K562 (cell line): ENCODE results near the gene COL16A1.

Experiments
- MCM7 ChIP-seq, 2 experiments: fragments of 450-650 bp; IDR thresholded peaks; 2 replicates each; pipeline ENCODE4 v1.6.1; 2016 to 2018
- SREBF2 ChIP-seq: sonication (generic); formaldehyde crosslinking; IDR thresholded peaks from 2 replicates; pipeline ENCODE4 v1.4.0; 2020; ENCODE audit warnings: mild to moderate bottlenecking, missing genetic modification reagents
- TAF15 ChIP-seq: fragments of 200-400 bp; formaldehyde crosslinking; IDR thresholded peaks from 2 replicates; pipeline ENCODE4 v1.6.1; 2017; ENCODE audit warnings: mild to moderate bottlenecking, low read depth, low read length, moderate library complexity
- TF ChIP-seq, protein P1 (sequence below): fragments of 450-650 bp; IDR thresholded peaks from 2 replicates; pipeline ENCODE4 v1.6.1; 2014; ENCODE audit warnings: low read depth, mild to moderate bottlenecking, moderate library complexity, borderline replicate concordance
- TF ChIP-seq, protein P2 (sequence below): fragments of 250-450 bp; sonication (Bioruptor Pico); IDR thresholded peaks from 2 replicates; pipeline ENCODE4 v1.9.0; 2021; ENCODE audit warnings: mild to moderate bottlenecking, inconsistent platforms
- TF ChIP-seq, protein P3 (sequence below): fragments of 250-450 bp; sonication (Bioruptor Pico); IDR thresholded peaks from 2 replicates; pipeline ENCODE4 v1.5.0; 2021; ENCODE audit warnings: mild to moderate bottlenecking, borderline replicate concordance
- TF ChIP-seq, protein P4 (sequence below): fragments of 250-450 bp; sonication (Bioruptor Pico); IDR thresholded peaks from 2 replicates; pipeline ENCODE4 v1.5.0; 2022; ENCODE audit warnings: mild to moderate bottlenecking
- TF ChIP-seq, protein P5 (sequence below): conservative IDR thresholded peaks from 2 replicates; pipeline ENCODE4 v1.6.1; 2011; ENCODE audit warnings: low read depth, mild to moderate bottlenecking, low read length; ENCODE audit not compliant: control insufficient read depth
- TF ChIP-seq, protein P6 (sequence below): sonication (generic); formaldehyde crosslinking; IDR thresholded peaks from 2 replicates; pipeline ENCODE4 v1.8.0; 2023; ENCODE audit warnings: mild to moderate bottlenecking, missing genetic modification reagents

DNA sequence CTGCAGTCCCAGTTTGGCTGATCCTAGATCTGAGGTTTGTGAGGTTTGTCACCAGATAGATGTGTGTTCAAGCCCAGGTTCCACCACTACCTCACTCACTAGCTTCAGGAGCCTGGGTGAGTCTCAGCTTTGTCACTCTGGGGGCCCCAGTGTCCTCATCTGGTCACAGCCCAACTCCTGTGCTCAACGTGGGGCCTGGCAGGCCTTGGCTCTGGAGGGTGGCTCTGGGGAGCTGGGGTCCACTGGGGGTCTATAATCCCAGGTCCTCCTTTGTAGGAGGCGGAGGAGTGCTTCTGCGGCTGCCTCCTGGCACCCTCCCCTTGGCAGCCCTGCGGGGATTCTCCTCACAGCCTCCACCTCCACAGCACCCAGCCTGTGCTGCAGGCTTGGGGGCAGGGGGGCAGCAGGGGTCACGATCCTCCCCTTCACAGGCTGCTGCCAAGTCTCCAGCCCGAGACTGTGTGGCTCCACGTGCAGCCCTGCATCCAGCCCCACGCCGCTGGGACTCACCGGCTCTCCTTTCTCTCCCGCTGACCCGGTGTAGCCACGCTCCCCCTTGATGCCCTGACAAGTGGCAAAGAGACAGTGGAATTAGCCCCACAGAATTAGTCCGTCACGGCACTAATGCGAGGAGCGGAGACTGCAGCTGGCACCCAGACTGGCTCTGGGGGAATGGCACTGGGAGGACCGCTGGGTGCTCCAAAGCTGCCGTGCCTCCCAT lies 36.6 kb downstream of the COL16A1 start:
- TF ChIP-seq, protein P1, sequence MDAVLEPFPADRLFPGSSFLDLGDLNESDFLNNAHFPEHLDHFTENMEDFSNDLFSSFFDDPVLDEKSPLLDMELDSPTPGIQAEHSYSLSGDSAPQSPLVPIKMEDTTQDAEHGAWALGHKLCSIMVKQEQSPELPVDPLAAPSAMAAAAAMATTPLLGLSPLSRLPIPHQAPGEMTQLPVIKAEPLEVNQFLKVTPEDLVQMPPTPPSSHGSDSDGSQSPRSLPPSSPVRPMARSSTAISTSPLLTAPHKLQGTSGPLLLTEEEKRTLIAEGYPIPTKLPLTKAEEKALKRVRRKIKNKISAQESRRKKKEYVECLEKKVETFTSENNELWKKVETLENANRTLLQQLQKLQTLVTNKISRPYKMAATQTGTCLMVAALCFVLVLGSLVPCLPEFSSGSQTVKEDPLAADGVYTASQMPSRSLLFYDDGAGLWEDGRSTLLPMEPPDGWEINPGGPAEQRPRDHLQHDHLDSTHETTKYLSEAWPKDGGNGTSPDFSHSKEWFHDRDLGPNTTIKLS, result no peak
- TF ChIP-seq SREBF2 (CRISPR knock-in tag) (no peak), MCM7 (IDR thresholded peaks at IDR 0.05) (no peak), TAF15 (no peak)
- TF ChIP-seq, protein P2, sequence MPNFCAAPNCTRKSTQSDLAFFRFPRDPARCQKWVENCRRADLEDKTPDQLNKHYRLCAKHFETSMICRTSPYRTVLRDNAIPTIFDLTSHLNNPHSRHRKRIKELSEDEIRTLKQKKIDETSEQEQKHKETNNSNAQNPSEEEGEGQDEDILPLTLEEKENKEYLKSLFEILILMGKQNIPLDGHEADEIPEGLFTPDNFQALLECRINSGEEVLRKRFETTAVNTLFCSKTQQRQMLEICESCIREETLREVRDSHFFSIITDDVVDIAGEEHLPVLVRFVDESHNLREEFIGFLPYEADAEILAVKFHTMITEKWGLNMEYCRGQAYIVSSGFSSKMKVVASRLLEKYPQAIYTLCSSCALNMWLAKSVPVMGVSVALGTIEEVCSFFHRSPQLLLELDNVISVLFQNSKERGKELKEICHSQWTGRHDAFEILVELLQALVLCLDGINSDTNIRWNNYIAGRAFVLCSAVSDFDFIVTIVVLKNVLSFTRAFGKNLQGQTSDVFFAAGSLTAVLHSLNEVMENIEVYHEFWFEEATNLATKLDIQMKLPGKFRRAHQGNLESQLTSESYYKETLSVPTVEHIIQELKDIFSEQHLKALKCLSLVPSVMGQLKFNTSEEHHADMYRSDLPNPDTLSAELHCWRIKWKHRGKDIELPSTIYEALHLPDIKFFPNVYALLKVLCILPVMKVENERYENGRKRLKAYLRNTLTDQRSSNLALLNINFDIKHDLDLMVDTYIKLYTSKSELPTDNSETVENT (CRISPR knock-in tag), result no peak
- TF ChIP-seq, protein P3, sequence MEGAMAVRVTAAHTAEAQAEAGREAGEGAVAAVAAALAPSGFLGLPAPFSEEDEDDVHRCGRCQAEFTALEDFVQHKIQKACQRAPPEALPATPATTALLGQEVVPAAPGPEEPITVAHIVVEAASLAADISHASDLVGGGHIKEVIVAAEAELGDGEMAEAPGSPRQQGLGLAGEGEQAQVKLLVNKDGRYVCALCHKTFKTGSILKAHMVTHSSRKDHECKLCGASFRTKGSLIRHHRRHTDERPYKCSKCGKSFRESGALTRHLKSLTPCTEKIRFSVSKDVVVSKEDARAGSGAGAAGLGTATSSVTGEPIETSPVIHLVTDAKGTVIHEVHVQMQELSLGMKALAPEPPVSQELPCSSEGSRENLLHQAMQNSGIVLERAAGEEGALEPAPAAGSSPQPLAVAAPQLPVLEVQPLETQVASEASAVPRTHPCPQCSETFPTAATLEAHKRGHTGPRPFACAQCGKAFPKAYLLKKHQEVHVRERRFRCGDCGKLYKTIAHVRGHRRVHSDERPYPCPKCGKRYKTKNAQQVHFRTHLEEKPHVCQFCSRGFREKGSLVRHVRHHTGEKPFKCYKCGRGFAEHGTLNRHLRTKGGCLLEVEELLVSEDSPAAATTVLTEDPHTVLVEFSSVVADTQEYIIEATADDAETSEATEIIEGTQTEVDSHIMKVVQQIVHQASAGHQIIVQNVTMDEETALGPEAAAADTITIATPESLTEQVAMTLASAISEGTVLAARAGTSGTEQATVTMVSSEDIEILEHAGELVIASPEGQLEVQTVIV (CRISPR knock-in tag), result no peak
- TF ChIP-seq, protein P4, sequence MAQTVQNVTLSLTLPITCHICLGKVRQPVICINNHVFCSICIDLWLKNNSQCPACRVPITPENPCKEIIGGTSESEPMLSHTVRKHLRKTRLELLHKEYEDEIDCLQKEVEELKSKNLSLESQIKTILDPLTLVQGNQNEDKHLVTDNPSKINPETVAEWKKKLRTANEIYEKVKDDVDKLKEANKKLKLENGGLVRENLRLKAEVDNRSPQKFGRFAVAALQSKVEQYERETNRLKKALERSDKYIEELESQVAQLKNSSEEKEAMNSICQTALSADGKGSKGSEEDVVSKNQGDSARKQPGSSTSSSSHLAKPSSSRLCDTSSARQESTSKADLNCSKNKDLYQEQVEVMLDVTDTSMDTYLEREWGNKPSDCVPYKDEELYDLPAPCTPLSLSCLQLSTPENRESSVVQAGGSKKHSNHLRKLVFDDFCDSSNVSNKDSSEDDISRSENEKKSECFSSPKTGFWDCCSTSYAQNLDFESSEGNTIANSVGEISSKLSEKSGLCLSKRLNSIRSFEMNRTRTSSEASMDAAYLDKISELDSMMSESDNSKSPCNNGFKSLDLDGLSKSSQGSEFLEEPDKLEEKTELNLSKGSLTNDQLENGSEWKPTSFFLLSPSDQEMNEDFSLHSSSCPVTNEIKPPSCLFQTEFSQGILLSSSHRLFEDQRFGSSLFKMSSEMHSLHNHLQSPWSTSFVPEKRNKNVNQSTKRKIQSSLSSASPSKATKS, result no peak
- TF ChIP-seq, protein P5, sequence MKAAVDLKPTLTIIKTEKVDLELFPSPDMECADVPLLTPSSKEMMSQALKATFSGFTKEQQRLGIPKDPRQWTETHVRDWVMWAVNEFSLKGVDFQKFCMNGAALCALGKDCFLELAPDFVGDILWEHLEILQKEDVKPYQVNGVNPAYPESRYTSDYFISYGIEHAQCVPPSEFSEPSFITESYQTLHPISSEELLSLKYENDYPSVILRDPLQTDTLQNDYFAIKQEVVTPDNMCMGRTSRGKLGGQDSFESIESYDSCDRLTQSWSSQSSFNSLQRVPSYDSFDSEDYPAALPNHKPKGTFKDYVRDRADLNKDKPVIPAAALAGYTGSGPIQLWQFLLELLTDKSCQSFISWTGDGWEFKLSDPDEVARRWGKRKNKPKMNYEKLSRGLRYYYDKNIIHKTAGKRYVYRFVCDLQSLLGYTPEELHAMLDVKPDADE, result no peak
- TF ChIP-seq, protein P6, sequence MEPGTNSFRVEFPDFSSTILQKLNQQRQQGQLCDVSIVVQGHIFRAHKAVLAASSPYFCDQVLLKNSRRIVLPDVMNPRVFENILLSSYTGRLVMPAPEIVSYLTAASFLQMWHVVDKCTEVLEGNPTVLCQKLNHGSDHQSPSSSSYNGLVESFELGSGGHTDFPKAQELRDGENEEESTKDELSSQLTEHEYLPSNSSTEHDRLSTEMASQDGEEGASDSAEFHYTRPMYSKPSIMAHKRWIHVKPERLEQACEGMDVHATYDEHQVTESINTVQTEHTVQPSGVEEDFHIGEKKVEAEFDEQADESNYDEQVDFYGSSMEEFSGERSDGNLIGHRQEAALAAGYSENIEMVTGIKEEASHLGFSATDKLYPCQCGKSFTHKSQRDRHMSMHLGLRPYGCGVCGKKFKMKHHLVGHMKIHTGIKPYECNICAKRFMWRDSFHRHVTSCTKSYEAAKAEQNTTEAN (CRISPR knock-in tag), result no peak
